NB4 (cell line): ENCODE data around the gene ZNF185.

Experiments used
- MYC ChIP-seq: IDR thresholded peaks from 2 replicates; pipeline ENCODE4 v1.6.1; 2011; ENCODE audit warnings: low read depth, low read length
- POLR2A ChIP-seq: IDR thresholded peaks from 2 replicates; pipeline ENCODE4 v1.6.1; 2011; ENCODE audit warnings: mild to moderate bottlenecking; ENCODE audit not compliant: insufficient read length; ENCODE audit errors: extremely low read depth
- TF ChIP-seq, protein P1 (sequence below): IDR thresholded peaks from one replicate; pipeline ENCODE4 v1.5.1; 2012; ENCODE audit warnings: low read depth, low read length
- TF ChIP-seq, protein P2 (sequence below): IDR thresholded peaks from 2 replicates; pipeline ENCODE4 v1.6.1; 2011; ENCODE audit warnings: low read depth, low read length

GRCh38 chrX:152873361-152873760, 24.5 kb upstream of the ZNF185 start:
- TF ChIP-seq, protein P1, sequence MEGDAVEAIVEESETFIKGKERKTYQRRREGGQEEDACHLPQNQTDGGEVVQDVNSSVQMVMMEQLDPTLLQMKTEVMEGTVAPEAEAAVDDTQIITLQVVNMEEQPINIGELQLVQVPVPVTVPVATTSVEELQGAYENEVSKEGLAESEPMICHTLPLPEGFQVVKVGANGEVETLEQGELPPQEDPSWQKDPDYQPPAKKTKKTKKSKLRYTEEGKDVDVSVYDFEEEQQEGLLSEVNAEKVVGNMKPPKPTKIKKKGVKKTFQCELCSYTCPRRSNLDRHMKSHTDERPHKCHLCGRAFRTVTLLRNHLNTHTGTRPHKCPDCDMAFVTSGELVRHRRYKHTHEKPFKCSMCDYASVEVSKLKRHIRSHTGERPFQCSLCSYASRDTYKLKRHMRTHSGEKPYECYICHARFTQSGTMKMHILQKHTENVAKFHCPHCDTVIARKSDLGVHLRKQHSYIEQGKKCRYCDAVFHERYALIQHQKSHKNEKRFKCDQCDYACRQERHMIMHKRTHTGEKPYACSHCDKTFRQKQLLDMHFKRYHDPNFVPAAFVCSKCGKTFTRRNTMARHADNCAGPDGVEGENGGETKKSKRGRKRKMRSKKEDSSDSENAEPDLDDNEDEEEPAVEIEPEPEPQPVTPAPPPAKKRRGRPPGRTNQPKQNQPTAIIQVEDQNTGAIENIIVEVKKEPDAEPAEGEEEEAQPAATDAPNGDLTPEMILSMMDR: no peak
- TF ChIP-seq POLR2A (no peak), MYC (no peak)
- TF ChIP-seq, protein P2, sequence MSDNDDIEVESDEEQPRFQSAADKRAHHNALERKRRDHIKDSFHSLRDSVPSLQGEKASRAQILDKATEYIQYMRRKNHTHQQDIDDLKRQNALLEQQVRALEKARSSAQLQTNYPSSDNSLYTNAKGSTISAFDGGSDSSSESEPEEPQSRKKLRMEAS: no peak
